Stimulated activated CD8-positive, alpha-beta memory T cell treated with anti-CD3 and anti-CD28 coated beads, Interleukin-7, amount 100 ng/mL, for 48 hours (primary cell): Measurements from ENCODE around the gene DDX46.
A peak's percentile ranks its signal among the peaks of the same experiment; 100 is the strongest.
"Not testable (repeated sequence)": the region's sequence is repeated elsewhere in the genome, so short reads cannot be mapped to it uniquely, and the experiment has no call there.

Source experiments
- DNase-seq, 2 donors: peaks; one replicate each; pipeline ENCODE4 v3.0.0-alpha.2; 2020; ENCODE audit warnings: low read depth in 1 of 2; ENCODE audit errors: extremely low read depth in 1 of 2

The DDX46 gene

GRCh38 chr5:134838361-134838760 lies 79.8 kb downstream of the DDX46 start:
- DNase-seq: not testable (repeated sequence)

- no peak for DNase-seq
These were observed 82.2 kb downstream of the DDX46 start for GRCh38 chr5:134840811-134841210.

- DNase-seq: no peak
These were observed 85.7 kb downstream of the DDX46 start for GRCh38 chr5:134844252-134844651.

GRCh38 chr5:134845335-134845851 lies 86.8 kb downstream of the DDX46 start:
- DNase-seq: no peak

- peak; percentile 85 to 91 for DNase-seq
These were observed 87.5 kb downstream of the DDX46 start, which contains the start of gene C5orf24 for GRCh38 chr5:134845852-134846640. TSS of gene C5orf24 (plus strand) at chr5:134845968. CDS start at chr5:134854901, 8,933 bp downstream.

- DNase-seq: peak in 1 of 2 donors; percentile 4
These were observed 88.0 kb downstream of the DDX46 start for GRCh38 chr5:134846641-134846960.

GRCh38 chr5:134849434-134849933 lies 90.9 kb downstream of the DDX46 start:
- DNase-seq: not testable (repeated sequence)

GRCh38 chr5:134851307-134851923 lies 92.8 kb downstream of the DDX46 start:
- no peak for DNase-seq

- not testable (repeated sequence) for DNase-seq
These were observed 97.9 kb downstream of the DDX46 start for GRCh38 chr5:134856465-134856864.

- no peak for DNase-seq
These were observed 98.8 kb downstream of the DDX46 start for GRCh38 chr5:134857401-134857800.

- no peak for DNase-seq
These were observed 106.1 kb downstream of the DDX46 start for GRCh38 chr5:134864707-134865106.

GRCh38 chr5:134873494-134873893 lies 114.9 kb downstream of the DDX46 start:
- no peak for DNase-seq

- peak; percentile 65 to 69 for DNase-seq
These were observed 115.6 kb downstream of the DDX46 start, which contains the start of gene TXNDC15 for GRCh38 chr5:134873987-134874830. TSS of gene TXNDC15 (plus strand) at chr5:134874371. CDS start at chr5:134874428, 57 bp downstream.

- DNase-seq: no peak
These were observed 116.5 kb downstream of the DDX46 start for GRCh38 chr5:134874831-134875655.

- DNase-seq: no peak
These were observed 118.6 kb downstream of the DDX46 start for GRCh38 chr5:134877159-134877558.

GRCh38 chr5:134878403-134878802 lies 119.8 kb downstream of the DDX46 start:
- DNase-seq: no peak

- no peak for DNase-seq
These were observed 120.9 kb downstream of the DDX46 start for GRCh38 chr5:134879456-134879855.
